Measurements from ENCODE around the gene GNB4. TPM values are rescaled to one million over a fixed set of nuclear protein-coding genes. Genes with fewer than 3 reads are reported as not detected.

The GNB4 gene
- total and polyA plus RNA-seq, 10 of the 15 experiments (the other 5 are each of a cell fraction or from before 2014, with no cell fraction given) = 0.14 to 3.4 (median 1.8) TPM

DNA sequence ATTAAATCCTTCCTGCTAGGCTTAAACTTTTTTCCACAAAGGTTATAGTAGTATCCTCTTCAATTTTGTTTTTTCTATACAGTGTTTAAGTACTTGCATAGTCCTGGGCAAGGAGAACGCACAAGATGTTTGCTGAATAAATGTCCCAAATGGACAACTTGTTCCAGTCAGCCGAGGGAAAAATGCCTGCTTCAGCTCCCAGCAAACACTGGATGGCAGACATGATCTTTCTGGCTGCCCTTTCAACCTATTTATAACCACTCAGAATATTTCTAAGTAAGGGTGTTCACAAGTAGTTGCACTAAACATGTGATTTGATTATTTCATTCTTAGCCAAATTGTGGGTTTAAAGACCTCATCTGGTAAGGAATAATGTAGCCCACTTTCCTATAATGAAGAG, 29.8 kb downstream of the GNB4 start:
- Histone ChIP-seq H3K27ac (ENCODE audit: control insufficient read depth, insufficient read depth) (no peak overlapping the region), H3K4me1 (ENCODE audit: control insufficient read depth, insufficient read depth, low read length) (no peaks in the 10 kb centered on the region), H3K9me3 (replicated peaks; ENCODE audit: control insufficient read depth, insufficient read depth, low read length) (no peaks in the 10 kb centered on the region), H3K4me2 (ENCODE audit: control insufficient read depth, insufficient read depth) (no peak overlapping the region), H3K27me3 (replicated peaks in 1 of 2; ENCODE audit: control insufficient read depth in 2 of 2, insufficient read depth in 2 of 2, low read length in 1 of 2) (no peaks in the 10 kb centered on the region), H2AFZ (ENCODE audit: control insufficient read depth, low read depth, low read length) (no peak overlapping the region), H4K20me1 (ENCODE audit: control insufficient read depth, insufficient read depth) (no peaks in the 10 kb centered on the region), H3K4me3 (no peak overlapping the region), H3K9ac (ENCODE audit: control insufficient read depth, insufficient read depth, low read length) (no peak overlapping the region), H3K36me3 (ENCODE audit: control insufficient read depth in 2 of 2, insufficient read depth in 2 of 2, low read length in 1 of 2) (peaks cover 0 to 8% of the 10 kb centered on the region in 2 experiments; a peak in 1 of 4 replicates), H3K79me2 (ENCODE audit: control insufficient read depth, insufficient read depth, low read length) (no peaks in the 10 kb centered on the region)
- ChIA-PET POLR2A (no interaction called here), SMC1A (ENCODE audit: uncharacterized antibody, unreplicated experiment) (no interaction called here), RAD21 (ENCODE audit: unreplicated experiment) (no interaction called here), CTCF (no interaction called here)
- ATAC-seq = no peak
- FAIRE-seq = no peak
- intact Hi-C loops (cut with micrococcal nuclease; ENCODE audit: unreplicated experiment) = no loop called here
- WGBS (ENCODE audit: insufficient coverage, insufficient replicate concordance, low lambda C conversion rate, missing lambda C conversion rate) = 97% methylated on average over 2 of the region's 2 CpGs
- no TSS peak for BruUV-seq (replicated peaks)
- DNase-seq (ENCODE audit: low read depth, low spot score) = no peak
- TF ChIP-seq RAD21 (IDR thresholded peaks at IDR 0.05; ENCODE audit: insufficient read depth, low read depth, low read length) (peak; percentile 45), TCF7 (IDR thresholded peaks at IDR 0.05; ENCODE audit: borderline replicate concordance) (no peak), SMC3 (IDR thresholded peaks at IDR 0.05; ENCODE audit: borderline replicate concordance, low read length) (0 out of 2 replicates have a peak, but pooled peaks have one; percentile 11)
- TF ChIP-seq, protein P1, sequence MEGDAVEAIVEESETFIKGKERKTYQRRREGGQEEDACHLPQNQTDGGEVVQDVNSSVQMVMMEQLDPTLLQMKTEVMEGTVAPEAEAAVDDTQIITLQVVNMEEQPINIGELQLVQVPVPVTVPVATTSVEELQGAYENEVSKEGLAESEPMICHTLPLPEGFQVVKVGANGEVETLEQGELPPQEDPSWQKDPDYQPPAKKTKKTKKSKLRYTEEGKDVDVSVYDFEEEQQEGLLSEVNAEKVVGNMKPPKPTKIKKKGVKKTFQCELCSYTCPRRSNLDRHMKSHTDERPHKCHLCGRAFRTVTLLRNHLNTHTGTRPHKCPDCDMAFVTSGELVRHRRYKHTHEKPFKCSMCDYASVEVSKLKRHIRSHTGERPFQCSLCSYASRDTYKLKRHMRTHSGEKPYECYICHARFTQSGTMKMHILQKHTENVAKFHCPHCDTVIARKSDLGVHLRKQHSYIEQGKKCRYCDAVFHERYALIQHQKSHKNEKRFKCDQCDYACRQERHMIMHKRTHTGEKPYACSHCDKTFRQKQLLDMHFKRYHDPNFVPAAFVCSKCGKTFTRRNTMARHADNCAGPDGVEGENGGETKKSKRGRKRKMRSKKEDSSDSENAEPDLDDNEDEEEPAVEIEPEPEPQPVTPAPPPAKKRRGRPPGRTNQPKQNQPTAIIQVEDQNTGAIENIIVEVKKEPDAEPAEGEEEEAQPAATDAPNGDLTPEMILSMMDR (IDR thresholded peaks at IDR 0.05 in 2 of 3, conservative IDR thresholded peaks at IDR 0.05 in 1 of 3; ENCODE audit: control insufficient read depth in 2 of 3, extremely low read depth in 1 of 3, insufficient read depth in 1 of 3, low read depth in 3 of 3, low read length in 3 of 3) = peak; percentile 9 to 26 (median 25); a peak in 2 of 6 replicates
- in situ Hi-C loops (cut with MboI) = no loop called here

DNA sequence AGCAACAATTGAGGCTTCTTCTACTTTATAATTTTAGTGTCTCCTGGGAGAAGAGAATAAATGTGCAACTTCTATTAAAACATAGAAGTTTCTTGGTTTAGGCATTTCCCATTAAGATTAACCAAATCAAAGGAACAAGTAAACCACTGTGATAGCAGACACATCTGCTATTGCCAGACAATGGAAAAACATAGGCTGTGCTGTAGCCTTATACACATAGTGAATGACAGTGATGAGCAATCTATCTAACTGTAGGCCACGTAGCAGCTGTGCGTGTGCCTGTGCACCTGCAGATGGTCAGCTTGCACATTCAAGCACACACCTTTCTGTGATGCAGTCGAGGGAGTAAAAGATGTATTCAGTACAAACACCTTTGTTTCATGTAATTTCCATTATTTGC, 32.7 kb downstream of the GNB4 start:
- Histone ChIP-seq H3K9me3 (replicated peaks; ENCODE audit: control insufficient read depth, insufficient read depth, low read length) (no peaks in the 10 kb centered on the region), H3K36me3 (ENCODE audit: control insufficient read depth in 2 of 2, insufficient read depth in 2 of 2, low read length in 1 of 2) (peaks cover 0 to 6% of the 10 kb centered on the region in 2 experiments; a peak in 1 of 4 replicates), H3K4me2 (ENCODE audit: control insufficient read depth, insufficient read depth) (no peak overlapping the region), H3K9ac (ENCODE audit: control insufficient read depth, insufficient read depth, low read length) (no peak overlapping the region), H4K20me1 (ENCODE audit: control insufficient read depth, insufficient read depth) (no peaks in the 10 kb centered on the region), H3K4me1 (ENCODE audit: control insufficient read depth, insufficient read depth, low read length) (no peaks in the 10 kb centered on the region), H3K27ac (ENCODE audit: control insufficient read depth, insufficient read depth) (no peak overlapping the region), H3K27me3 (replicated peaks in 1 of 2; ENCODE audit: control insufficient read depth in 2 of 2, insufficient read depth in 2 of 2, low read length in 1 of 2) (no peaks in the 10 kb centered on the region), H2AFZ (ENCODE audit: control insufficient read depth, low read depth, low read length) (no peak overlapping the region), H3K79me2 (ENCODE audit: control insufficient read depth, insufficient read depth, low read length) (no peaks in the 10 kb centered on the region), H3K4me3 (no peak overlapping the region)
- FAIRE-seq (no peak), DNase-seq (ENCODE audit: low read depth, low spot score) (no peak), ATAC-seq (no peak)
- SMC1A ChIA-PET (ENCODE audit: uncharacterized antibody, unreplicated experiment) = no interaction called here
- intact Hi-C loops (cut with micrococcal nuclease; ENCODE audit: unreplicated experiment) = no loop called here
- CTCF ChIA-PET = no interaction called here
- RAD21 ChIA-PET (ENCODE audit: unreplicated experiment) = no interaction called here
- 92% methylated on average over 3 of the region's 3 CpGs for WGBS (ENCODE audit: insufficient coverage, insufficient replicate concordance, low lambda C conversion rate, missing lambda C conversion rate)
- POLR2A ChIA-PET = no interaction called here
- no TSS peak for BruUV-seq (replicated peaks)
- in situ Hi-C loops (cut with MboI) = no loop called here
- TF ChIP-seq, protein P2, sequence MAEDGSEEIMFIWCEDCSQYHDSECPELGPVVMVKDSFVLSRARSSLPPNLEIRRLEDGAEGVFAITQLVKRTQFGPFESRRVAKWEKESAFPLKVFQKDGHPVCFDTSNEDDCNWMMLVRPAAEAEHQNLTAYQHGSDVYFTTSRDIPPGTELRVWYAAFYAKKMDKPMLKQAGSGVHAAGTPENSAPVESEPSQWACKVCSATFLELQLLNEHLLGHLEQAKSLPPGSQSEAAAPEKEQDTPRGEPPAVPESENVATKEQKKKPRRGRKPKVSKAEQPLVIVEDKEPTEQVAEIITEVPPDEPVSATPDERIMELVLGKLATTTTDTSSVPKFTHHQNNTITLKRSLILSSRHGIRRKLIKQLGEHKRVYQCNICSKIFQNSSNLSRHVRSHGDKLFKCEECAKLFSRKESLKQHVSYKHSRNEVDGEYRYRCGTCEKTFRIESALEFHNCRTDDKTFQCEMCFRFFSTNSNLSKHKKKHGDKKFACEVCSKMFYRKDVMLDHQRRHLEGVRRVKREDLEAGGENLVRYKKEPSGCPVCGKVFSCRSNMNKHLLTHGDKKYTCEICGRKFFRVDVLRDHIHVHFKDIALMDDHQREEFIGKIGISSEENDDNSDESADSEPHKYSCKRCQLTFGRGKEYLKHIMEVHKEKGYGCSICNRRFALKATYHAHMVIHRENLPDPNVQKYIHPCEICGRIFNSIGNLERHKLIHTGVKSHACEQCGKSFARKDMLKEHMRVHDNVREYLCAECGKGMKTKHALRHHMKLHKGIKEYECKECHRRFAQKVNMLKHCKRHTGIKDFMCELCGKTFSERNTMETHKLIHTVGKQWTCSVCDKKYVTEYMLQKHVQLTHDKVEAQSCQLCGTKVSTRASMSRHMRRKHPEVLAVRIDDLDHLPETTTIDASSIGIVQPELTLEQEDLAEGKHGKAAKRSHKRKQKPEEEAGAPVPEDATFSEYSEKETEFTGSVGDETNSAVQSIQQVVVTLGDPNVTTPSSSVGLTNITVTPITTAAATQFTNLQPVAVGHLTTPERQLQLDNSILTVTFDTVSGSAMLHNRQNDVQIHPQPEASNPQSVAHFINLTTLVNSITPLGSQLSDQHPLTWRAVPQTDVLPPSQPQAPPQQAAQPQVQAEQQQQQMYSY (CRISPR knock-in tag; IDR thresholded peaks at IDR 0.05) = no peak
- TF ChIP-seq SMC3 (IDR thresholded peaks at IDR 0.05; ENCODE audit: borderline replicate concordance, low read length) = no peak
- no peak for TF ChIP-seq WRNIP1 (IDR thresholded peaks at IDR 0.05; ENCODE audit: borderline replicate concordance, low read depth, low read length)
- no peak for TF ChIP-seq SP1 (IDR thresholded peaks at IDR 0.05; ENCODE audit: low read depth, low read length)
- no peak for TF ChIP-seq ZZZ3 (IDR thresholded peaks at IDR 0.05; ENCODE audit: control insufficient read depth, insufficient read length, low read depth)
- TF ChIP-seq MXI1 (IDR thresholded peaks at IDR 0.05; ENCODE audit: low read depth, low read length) = no peak
- TF ChIP-seq ATF7 (IDR thresholded peaks at IDR 0.05; ENCODE audit: low read depth) = no peak
- no peak for TF ChIP-seq CBFB (IDR thresholded peaks at IDR 0.05; ENCODE audit: low read depth)
- TF ChIP-seq HDAC2 (IDR thresholded peaks at IDR 0.05) = no peak
- no peak for TF ChIP-seq NR2F1 (conservative IDR thresholded peaks at IDR 0.05)
- TF ChIP-seq EGR1 (IDR thresholded peaks at IDR 0.05; ENCODE audit: borderline replicate concordance in 1 of 2, low read depth in 2 of 2, low read length in 2 of 2) = no peak

All from GM12878 (cell line).